WTC11 (cell line): Measurements from ENCODE around the gene MYO18B.

Experiments
- ETV6 ChIP-seq: sonication (generic); formaldehyde crosslinking; IDR thresholded peaks from 2 replicates; pipeline ENCODE4 v1.8.1; 2022; ENCODE audit warnings: mild to moderate bottlenecking, missing genetic modification reagents
- NFE2L1 ChIP-seq: sonication (generic); formaldehyde crosslinking; IDR thresholded peaks from 2 replicates; pipeline ENCODE4 v1.8.1; 2023; ENCODE audit warnings: missing genetic modification reagents
- NR3C1 ChIP-seq: sonication (generic); formaldehyde crosslinking; conservative IDR thresholded peaks from 2 replicates; pipeline ENCODE4 v1.8.1; 2023; ENCODE audit warnings: low read depth, mild to moderate bottlenecking, missing genetic modification reagents
- ZNF232 ChIP-seq: sonication (generic); formaldehyde crosslinking; IDR thresholded peaks from 2 replicates; pipeline ENCODE4 v1.8.0; 2022; ENCODE audit warnings: mild to moderate bottlenecking, missing genetic modification reagents
- TF ChIP-seq, protein P1 (sequence below): sonication (generic); formaldehyde crosslinking; IDR thresholded peaks from 2 replicates; pipeline ENCODE4 v1.8.1; 2023; ENCODE audit warnings: mild to moderate bottlenecking, missing genetic modification reagents, moderate library complexity
- TF ChIP-seq, protein P2 (sequence below): sonication (generic); formaldehyde crosslinking; IDR thresholded peaks from 2 replicates; pipeline ENCODE4 v1.8.1; 2022; ENCODE audit warnings: low read depth, mild to moderate bottlenecking, moderate library complexity, missing genetic modification reagents, borderline replicate concordance
- TF ChIP-seq, protein P3 (sequence below): fragments of 200-600 bp; IDR thresholded peaks from 2 replicates; pipeline ENCODE4 v1.8.0; 2022; ENCODE audit warnings: antibody characterized with exemption
- TF ChIP-seq, protein P4 (sequence below): sonication (generic); formaldehyde crosslinking; conservative IDR thresholded peaks from 2 replicates; pipeline ENCODE4 v1.8.1; 2022; ENCODE audit warnings: mild to moderate bottlenecking, missing genetic modification reagents
- TF ChIP-seq, protein P5 (sequence below): sonication (generic); formaldehyde crosslinking; IDR thresholded peaks from 2 replicates; pipeline ENCODE4 v1.8.0; 2022; ENCODE audit warnings: missing genetic modification reagents
- TF ChIP-seq, protein P6 (sequence below): sonication (generic); formaldehyde crosslinking; IDR thresholded peaks from 2 replicates; pipeline ENCODE4 v1.8.0; 2022; ENCODE audit warnings: mild to moderate bottlenecking, missing genetic modification reagents

DNA sequence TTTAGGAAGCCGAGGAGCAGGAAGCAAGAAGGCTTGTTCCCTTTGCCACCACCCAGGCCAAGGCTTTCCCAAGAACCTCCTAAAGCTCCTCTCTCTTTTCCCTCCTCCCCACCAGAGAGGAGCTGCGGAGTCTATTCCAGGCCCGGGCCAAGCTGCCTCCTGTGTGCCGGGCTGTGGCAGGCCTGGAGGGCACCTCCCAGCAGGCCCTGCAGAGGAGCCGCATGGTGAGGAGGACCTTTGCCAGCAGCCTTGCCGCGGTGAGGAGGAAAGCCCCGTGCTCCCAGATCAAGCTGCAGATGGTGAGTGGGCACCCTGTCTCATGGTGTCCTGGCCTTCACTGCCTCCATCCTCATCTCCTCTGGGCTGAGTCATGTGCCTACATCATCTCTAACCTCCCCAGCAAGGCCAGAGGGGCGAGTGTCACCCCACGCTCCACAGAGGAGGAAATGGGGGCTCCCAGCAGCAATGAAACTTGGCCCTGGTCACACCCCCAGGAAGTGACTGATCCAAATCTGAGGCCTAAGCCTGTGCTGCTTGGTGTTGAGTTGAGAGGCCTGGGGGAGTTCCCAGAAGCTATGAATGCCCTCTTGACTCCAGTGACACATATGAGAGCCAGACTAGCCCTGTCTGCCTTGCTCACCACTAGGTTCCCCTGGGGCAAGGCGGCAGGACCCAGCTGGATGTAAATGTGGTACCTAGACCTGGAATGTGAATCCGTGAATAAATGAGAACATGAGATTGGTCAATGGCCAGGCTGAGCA, 104.2 kb downstream of the MYO18B start:
- TF ChIP-seq, protein P1, sequence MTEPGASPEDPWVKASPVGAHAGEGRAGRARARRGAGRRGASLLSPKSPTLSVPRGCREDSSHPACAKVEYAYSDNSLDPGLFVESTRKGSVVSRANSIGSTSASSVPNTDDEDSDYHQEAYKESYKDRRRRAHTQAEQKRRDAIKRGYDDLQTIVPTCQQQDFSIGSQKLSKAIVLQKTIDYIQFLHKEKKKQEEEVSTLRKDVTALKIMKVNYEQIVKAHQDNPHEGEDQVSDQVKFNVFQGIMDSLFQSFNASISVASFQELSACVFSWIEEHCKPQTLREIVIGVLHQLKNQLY (CRISPR knock-in tag) = no peak
- TF ChIP-seq, protein P2, sequence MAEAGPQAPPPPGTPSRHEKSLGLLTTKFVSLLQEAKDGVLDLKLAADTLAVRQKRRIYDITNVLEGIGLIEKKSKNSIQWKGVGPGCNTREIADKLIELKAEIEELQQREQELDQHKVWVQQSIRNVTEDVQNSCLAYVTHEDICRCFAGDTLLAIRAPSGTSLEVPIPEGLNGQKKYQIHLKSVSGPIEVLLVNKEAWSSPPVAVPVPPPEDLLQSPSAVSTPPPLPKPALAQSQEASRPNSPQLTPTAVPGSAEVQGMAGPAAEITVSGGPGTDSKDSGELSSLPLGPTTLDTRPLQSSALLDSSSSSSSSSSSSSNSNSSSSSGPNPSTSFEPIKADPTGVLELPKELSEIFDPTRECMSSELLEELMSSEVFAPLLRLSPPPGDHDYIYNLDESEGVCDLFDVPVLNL (CRISPR knock-in tag) = no peak
- TF ChIP-seq ZNF232 (no peak), NFE2L1 (CRISPR knock-in tag) (no peak), NR3C1 (no peak), ETV6 (CRISPR knock-in tag) (no peak)
- TF ChIP-seq, protein P3, sequence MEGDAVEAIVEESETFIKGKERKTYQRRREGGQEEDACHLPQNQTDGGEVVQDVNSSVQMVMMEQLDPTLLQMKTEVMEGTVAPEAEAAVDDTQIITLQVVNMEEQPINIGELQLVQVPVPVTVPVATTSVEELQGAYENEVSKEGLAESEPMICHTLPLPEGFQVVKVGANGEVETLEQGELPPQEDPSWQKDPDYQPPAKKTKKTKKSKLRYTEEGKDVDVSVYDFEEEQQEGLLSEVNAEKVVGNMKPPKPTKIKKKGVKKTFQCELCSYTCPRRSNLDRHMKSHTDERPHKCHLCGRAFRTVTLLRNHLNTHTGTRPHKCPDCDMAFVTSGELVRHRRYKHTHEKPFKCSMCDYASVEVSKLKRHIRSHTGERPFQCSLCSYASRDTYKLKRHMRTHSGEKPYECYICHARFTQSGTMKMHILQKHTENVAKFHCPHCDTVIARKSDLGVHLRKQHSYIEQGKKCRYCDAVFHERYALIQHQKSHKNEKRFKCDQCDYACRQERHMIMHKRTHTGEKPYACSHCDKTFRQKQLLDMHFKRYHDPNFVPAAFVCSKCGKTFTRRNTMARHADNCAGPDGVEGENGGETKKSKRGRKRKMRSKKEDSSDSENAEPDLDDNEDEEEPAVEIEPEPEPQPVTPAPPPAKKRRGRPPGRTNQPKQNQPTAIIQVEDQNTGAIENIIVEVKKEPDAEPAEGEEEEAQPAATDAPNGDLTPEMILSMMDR = no peak
- TF ChIP-seq, protein P4, sequence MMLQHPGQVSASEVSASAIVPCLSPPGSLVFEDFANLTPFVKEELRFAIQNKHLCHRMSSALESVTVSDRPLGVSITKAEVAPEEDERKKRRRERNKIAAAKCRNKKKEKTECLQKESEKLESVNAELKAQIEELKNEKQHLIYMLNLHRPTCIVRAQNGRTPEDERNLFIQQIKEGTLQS (CRISPR knock-in tag) = no peak
- TF ChIP-seq, protein P5, sequence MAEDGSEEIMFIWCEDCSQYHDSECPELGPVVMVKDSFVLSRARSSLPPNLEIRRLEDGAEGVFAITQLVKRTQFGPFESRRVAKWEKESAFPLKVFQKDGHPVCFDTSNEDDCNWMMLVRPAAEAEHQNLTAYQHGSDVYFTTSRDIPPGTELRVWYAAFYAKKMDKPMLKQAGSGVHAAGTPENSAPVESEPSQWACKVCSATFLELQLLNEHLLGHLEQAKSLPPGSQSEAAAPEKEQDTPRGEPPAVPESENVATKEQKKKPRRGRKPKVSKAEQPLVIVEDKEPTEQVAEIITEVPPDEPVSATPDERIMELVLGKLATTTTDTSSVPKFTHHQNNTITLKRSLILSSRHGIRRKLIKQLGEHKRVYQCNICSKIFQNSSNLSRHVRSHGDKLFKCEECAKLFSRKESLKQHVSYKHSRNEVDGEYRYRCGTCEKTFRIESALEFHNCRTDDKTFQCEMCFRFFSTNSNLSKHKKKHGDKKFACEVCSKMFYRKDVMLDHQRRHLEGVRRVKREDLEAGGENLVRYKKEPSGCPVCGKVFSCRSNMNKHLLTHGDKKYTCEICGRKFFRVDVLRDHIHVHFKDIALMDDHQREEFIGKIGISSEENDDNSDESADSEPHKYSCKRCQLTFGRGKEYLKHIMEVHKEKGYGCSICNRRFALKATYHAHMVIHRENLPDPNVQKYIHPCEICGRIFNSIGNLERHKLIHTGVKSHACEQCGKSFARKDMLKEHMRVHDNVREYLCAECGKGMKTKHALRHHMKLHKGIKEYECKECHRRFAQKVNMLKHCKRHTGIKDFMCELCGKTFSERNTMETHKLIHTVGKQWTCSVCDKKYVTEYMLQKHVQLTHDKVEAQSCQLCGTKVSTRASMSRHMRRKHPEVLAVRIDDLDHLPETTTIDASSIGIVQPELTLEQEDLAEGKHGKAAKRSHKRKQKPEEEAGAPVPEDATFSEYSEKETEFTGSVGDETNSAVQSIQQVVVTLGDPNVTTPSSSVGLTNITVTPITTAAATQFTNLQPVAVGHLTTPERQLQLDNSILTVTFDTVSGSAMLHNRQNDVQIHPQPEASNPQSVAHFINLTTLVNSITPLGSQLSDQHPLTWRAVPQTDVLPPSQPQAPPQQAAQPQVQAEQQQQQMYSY (CRISPR knock-in tag) = no peak
- TF ChIP-seq, protein P6, sequence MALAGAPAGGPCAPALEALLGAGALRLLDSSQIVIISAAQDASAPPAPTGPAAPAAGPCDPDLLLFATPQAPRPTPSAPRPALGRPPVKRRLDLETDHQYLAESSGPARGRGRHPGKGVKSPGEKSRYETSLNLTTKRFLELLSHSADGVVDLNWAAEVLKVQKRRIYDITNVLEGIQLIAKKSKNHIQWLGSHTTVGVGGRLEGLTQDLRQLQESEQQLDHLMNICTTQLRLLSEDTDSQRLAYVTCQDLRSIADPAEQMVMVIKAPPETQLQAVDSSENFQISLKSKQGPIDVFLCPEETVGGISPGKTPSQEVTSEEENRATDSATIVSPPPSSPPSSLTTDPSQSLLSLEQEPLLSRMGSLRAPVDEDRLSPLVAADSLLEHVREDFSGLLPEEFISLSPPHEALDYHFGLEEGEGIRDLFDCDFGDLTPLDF (CRISPR knock-in tag) = no peak
